NB4 (cell line): ENCODE results near the gene COL23A1.

Experiments used
- DNase-seq: peaks from one replicate; pipeline ENCODE4 v3.0.0; 2010; ENCODE audit warnings: low read depth
- H3K4me3 ChIP-seq: one replicate; pipeline ENCODE4 v1.5.1; 2011; ENCODE audit warnings: mild to moderate bottlenecking, low read depth, low read length, moderate library complexity
- CTCF ChIP-seq: IDR thresholded peaks from one replicate; pipeline ENCODE4 v1.5.1; 2012; ENCODE audit warnings: low read depth, low read length
- MAX ChIP-seq: IDR thresholded peaks from 2 replicates; pipeline ENCODE4 v1.6.1; 2011; ENCODE audit warnings: low read depth, low read length
- MYC ChIP-seq: IDR thresholded peaks from 2 replicates; pipeline ENCODE4 v1.6.1; 2011; ENCODE audit warnings: low read depth, low read length
- POLR2A ChIP-seq: IDR thresholded peaks from 2 replicates; pipeline ENCODE4 v1.6.1; 2011; ENCODE audit warnings: mild to moderate bottlenecking; ENCODE audit not compliant: insufficient read length; ENCODE audit errors: extremely low read depth

Gene COL23A1

GRCh38 chr5:178336889-178337288, 253.3 kb downstream of the COL23A1 start:
- TF ChIP-seq MYC (no peak), POLR2A (no peak), MAX (no peak), CTCF (no peak)
- no peak overlapping the region for H3K4me3 ChIP-seq
- DNase-seq, result no peak

GRCh38 chr5:178335302-178336030, 254.7 kb downstream of the COL23A1 start:
- TF ChIP-seq MYC, result no peak
- no peak for TF ChIP-seq POLR2A
- no peak for TF ChIP-seq MAX
- no peak overlapping the region for H3K4me3 ChIP-seq
- DNase-seq, result no peak

GRCh38 chr5:178334861-178335260, 255.3 kb downstream of the COL23A1 start:
- H3K4me3 ChIP-seq, result no peak overlapping the region
- peak; percentile 63 for DNase-seq
- TF ChIP-seq MAX (no peak), CTCF (no peak)

GRCh38 chr5:178333821-178334481, 256.2 kb downstream of the COL23A1 start:
- TF ChIP-seq CTCF, result no peak
- 0 out of 2 replicates have a peak, but pooled peaks have one; percentile 7 for TF ChIP-seq MYC
- peak; percentile 66 for TF ChIP-seq MAX
- peak; percentile 79 for DNase-seq
- H3K4me3 ChIP-seq, result peak overlapping the region; percentile 21

GRCh38 chr5:178332210-178332641, 258.0 kb downstream of the COL23A1 start:
- TF ChIP-seq POLR2A (no peak), MAX (no peak), CTCF (no peak), MYC (no peak)
- DNase-seq, result no peak
- no peak overlapping the region for H3K4me3 ChIP-seq

- no peak overlapping the region for H3K4me3 ChIP-seq
- DNase-seq, result no peak
- TF ChIP-seq POLR2A (no peak), CTCF (no peak), MAX (no peak), MYC (no peak)
Observed at GRCh38 chr5:178331491-178331996, 258.6 kb downstream of the COL23A1 start.
